Skeletal muscle satellite cell (primary cell): ENCODE measurements around the gene CYP4Z1.
"Not testable (repeated sequence)": the region's sequence is repeated elsewhere in the genome, so short reads cannot be mapped to it uniquely, and the experiment has no call there.

Source experiments
- H3K27me3 ChIP-seq: 2 replicates; pipeline ENCODE4 v1.7.0; 2013; ENCODE audit warnings: low read length; ENCODE audit not compliant: control insufficient read depth, insufficient read depth
- H3K36me3 ChIP-seq: 2 replicates; pipeline ENCODE4 v1.7.0; 2013; ENCODE audit warnings: mild to moderate bottlenecking, control low read depth, low read length; ENCODE audit not compliant: insufficient read depth
- H3K4me1 ChIP-seq: 2 replicates; pipeline ENCODE4 v1.7.0; 2013; ENCODE audit warnings: low read length; ENCODE audit not compliant: control insufficient read depth, insufficient read depth
- H3K4me2 ChIP-seq: 2 replicates; pipeline ENCODE4 v1.7.0; 2013; ENCODE audit warnings: mild to moderate bottlenecking, low read length
- H3K4me3 ChIP-seq: 2 replicates; pipeline ENCODE4 v1.7.0; 2013; ENCODE audit warnings: low read length
- H3K9ac ChIP-seq: 2 replicates; pipeline ENCODE4 v1.7.0; 2013; ENCODE audit warnings: mild to moderate bottlenecking, low read depth, low read length, moderate library complexity
- H3K9me3 ChIP-seq: replicated peaks from 2 replicates; pipeline ENCODE4 v1.7.0; 2013; ENCODE audit warnings: mild to moderate bottlenecking, control low read depth, low read length

The CYP4Z1 gene

GRCh38 chr1:47128854-47129253 is 61.8 kb downstream of the CYP4Z1 start:
- H3K4me1 ChIP-seq, H3K4me2 ChIP-seq, H3K27me3 ChIP-seq, H3K9ac ChIP-seq, H3K4me3 ChIP-seq, H3K36me3 ChIP-seq, H3K9me3 ChIP-seq: not testable (repeated sequence)

DNA sequence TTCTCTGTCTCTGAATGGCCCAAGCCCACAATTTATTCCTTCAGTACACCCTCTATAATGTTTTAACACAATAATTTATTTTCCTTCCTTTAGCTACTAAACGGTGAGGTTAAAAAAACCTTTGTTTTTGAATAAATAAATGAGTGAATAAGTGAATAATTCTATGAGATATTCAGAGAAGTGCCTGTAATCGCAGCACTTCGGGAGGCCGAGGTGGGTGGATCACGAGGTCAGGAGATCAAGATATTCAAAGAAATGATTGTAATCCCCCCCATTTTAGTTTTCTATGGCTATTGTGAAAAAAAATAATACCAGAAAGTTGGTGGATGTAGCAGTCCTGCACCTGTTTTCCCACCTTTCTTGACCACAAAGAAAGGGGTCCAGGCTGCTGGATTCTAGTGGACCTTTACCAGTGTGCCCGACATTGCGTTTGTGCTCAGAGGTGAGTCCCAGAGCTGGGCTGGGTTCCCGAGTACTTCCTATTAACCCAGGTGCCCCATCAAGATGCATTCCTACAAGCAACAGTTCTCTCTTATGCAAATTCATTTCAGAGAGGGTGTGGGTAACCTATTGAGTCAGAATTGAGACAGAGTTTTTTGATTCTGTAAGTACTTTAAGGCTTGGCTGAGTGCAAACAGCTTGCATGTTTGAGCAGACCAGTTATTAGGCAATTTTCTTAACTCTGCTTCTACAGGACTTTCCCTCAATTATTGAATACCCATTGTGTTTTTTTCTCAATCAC is 62.6 kb downstream of the CYP4Z1 start:
- not testable (repeated sequence) for H3K36me3 ChIP-seq, H3K4me2 ChIP-seq, H3K27me3 ChIP-seq, H3K4me3 ChIP-seq, H3K9me3 ChIP-seq, H3K9ac ChIP-seq, H3K4me1 ChIP-seq

- H3K4me2 ChIP-seq, H3K9me3 ChIP-seq, H3K36me3 ChIP-seq, H3K4me1 ChIP-seq, H3K4me3 ChIP-seq, H3K9ac ChIP-seq, H3K27me3 ChIP-seq: not testable (repeated sequence)
These were observed 65.6 kb downstream of the CYP4Z1 start for GRCh38 chr1:47132665-47133064.

DNA sequence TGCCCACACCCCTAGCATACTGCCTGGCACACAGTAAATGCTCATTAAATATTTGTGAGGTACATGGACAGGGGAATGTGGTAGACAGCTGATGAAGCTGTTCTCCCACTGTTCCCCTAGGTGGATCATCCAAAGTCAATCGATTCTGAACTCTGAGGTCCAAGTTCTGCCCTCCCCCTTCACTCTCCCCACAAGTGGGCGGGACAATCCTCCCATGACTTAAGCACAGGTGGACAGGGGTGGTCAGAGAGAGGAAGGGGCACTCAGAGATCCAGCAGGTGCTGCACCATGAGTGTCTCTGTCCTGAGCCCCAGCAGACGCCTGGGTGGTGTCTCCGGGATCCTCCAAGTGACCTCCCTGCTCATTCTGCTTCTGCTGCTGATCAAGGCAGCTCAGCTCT is 70.2 kb downstream of the CYP4Z1 start, which contains the start of gene CYP4A22:
TSS of gene CYP4A22 (plus strand) at position 244 of the 400 bp plus-strand sequence. CDS start at position 289, 45 bp downstream.
- Histone ChIP-seq H3K9me3 (no peaks in the 10 kb centered on the region), H3K36me3 (no peaks in the 10 kb centered on the region), H3K4me1 (no peaks in the 10 kb centered on the region), H3K9ac (no peak within 1 kb of the TSS), H3K27me3 (no peaks in the 10 kb centered on the region), H3K4me2 (no peak within 1 kb of the TSS), H3K4me3 (no peak within 1 kb of the TSS)

DNA sequence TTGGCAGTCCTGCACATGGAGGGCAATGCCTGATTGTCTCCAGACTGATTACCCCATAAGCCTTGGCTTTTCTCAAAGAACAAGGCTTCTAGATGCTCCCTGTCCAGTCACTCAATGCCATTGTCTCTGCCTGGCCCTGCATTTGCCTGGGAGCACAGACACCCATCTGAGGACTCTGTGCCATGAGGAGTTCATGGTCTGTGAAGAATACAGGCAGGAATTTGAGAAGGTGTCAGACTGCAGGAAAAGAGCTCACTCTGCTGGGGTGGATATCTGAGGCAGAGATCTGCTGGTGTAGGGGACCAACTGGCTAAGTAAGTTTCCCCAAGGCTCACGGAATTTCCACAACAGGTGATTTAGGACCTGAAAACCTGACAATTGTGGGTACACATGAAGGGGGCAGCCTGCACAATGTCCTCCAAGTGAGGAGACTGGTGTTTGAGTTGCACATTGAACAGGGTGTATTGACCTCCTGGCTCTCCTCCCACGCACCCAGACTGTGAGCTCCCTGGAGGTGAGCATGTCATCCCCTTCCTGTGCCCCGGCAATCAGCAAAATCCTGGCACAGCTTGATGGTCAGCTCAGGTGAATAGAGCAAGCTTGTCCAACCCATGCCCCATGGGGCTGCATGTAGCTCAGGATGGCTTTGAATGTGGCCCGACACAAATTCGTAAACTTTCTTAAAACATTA is 71.0 kb downstream of the CYP4Z1 start:
- no peaks in the 10 kb centered on the region for H3K36me3 ChIP-seq
- no peak overlapping the region for H3K4me3 ChIP-seq
- no peaks in the 10 kb centered on the region for H3K27me3 ChIP-seq
- H3K9me3 ChIP-seq, result no peaks in the 10 kb centered on the region
- no peaks in the 10 kb centered on the region for H3K4me1 ChIP-seq
- no peak overlapping the region for H3K4me2 ChIP-seq
- no peak overlapping the region for H3K9ac ChIP-seq

GRCh38 chr1:47140358-47140757 is 73.3 kb downstream of the CYP4Z1 start:
- H3K4me2 ChIP-seq, H3K36me3 ChIP-seq, H3K9ac ChIP-seq, H3K4me3 ChIP-seq, H3K4me1 ChIP-seq, H3K9me3 ChIP-seq, H3K27me3 ChIP-seq: not testable (repeated sequence)

DNA sequence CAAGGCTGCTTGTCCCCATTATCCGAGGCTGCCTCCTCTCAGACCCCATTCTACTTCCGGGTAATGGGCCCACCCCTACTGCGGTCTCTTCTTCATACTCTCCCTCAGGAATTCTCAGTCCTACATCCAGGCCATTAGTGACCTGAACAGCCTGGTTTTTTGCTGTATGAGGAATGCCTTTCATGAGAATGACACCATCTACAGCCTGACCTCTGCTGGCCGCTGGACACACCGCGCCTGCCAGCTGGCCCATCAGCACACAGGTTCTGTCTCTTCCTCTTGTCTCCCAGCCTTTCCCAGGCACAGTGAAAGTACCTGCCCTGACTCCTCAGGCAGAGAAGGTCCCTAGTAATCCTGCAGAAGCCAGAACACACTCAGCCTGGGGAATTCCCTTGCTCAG is 76.6 kb downstream of the CYP4Z1 start:
- H3K9ac ChIP-seq, H3K36me3 ChIP-seq, H3K4me3 ChIP-seq, H3K4me1 ChIP-seq, H3K9me3 ChIP-seq, H3K27me3 ChIP-seq, H3K4me2 ChIP-seq: not testable (repeated sequence)

- H3K9ac ChIP-seq, H3K27me3 ChIP-seq, H3K9me3 ChIP-seq, H3K4me1 ChIP-seq, H3K4me3 ChIP-seq, H3K4me2 ChIP-seq, H3K36me3 ChIP-seq: not testable (repeated sequence)
These were observed 79.5 kb downstream of the CYP4Z1 start for GRCh38 chr1:47146495-47146894.

DNA sequence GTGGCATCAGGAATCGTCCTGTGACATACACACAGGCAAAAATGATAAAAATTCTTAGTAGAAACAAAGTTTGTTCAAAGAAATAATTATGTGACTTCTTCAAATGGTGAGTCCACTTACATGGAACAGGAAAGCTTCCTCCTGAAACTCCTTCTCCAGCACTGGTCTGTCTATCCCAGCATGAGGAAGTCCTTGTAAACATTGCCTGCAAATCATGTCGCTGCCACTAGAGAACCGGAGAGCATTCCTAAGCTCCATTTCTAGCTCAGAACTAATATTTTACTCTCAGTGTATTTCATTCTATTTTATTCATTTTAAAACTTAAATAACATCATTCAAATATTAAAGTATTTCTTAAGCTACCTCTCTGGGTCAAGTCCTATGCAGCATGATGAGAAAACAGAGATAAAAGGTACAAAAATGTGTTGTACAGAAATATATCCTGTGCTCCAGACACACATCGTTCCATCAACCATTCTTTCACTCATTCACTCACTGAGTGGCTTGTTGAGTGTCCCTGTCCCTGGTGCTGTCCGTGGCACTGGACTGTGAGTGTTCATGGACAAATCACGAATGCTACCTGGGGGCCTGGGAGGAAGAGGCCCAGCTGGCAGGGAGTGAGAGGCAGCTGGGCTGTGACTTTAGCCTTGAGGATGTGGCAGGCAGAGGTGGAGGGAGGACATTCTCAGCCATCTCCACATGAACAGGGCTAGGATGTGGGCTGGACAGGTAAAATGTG is 80.2 kb downstream of the CYP4Z1 start:
- Histone ChIP-seq H3K9ac (no peak overlapping the region), H3K4me2 (no peak overlapping the region), H3K9me3 (no peaks in the 10 kb centered on the region), H3K27me3 (no peaks in the 10 kb centered on the region), H3K4me1 (no peaks in the 10 kb centered on the region), H3K36me3 (no peaks in the 10 kb centered on the region), H3K4me3 (no peak overlapping the region)

- H3K27me3 ChIP-seq, H3K4me3 ChIP-seq, H3K36me3 ChIP-seq, H3K4me1 ChIP-seq, H3K9ac ChIP-seq, H3K4me2 ChIP-seq, H3K9me3 ChIP-seq: not testable (repeated sequence)
These were observed 82.1 kb downstream of the CYP4Z1 start for GRCh38 chr1:47149162-47149561.

DNA sequence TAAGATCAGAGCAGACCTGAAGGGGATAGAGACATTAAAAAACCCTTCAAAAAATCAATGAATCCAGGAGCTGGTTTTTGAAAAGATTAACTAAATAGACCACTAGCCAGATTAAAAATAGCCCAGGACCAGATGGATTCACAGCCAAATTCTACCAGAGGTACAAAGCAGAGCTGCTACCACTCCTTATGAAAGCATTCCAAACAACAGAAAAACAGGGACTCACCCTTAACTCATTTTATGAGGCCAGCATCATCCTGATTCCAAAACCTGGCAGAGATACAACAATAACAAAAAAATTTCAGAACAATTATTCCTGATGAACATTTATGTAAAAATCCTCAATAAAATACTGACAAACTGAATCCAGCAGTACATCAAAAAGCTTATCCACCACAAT is 89.4 kb downstream of the CYP4Z1 start:
- not testable (repeated sequence) for H3K4me3 ChIP-seq, H3K9me3 ChIP-seq, H3K4me2 ChIP-seq, H3K4me1 ChIP-seq, H3K27me3 ChIP-seq, H3K9ac ChIP-seq, H3K36me3 ChIP-seq
